GM18520 (cell line): ENCODE results near the gene RPRD1A.
"Not testable (repeated sequence)": the region's sequence is repeated elsewhere in the genome, so short reads cannot be mapped to it uniquely, and the experiment has no call there.

ENCODE experiments used
- ATAC-seq: cut with Tn5 transposase; IDR thresholded peaks from one replicate; pipeline ENCODE4 v1.9.1; 2021; ENCODE audit not compliant: unreplicated experiment

Gene RPRD1A

GRCh38 chr18:36078751-36079529 lies 11.6 kb upstream of the RPRD1A start:
- ATAC-seq, result no peak

GRCh38 chr18:36077764-36078163 lies 10.4 kb upstream of the RPRD1A start:
- not testable (repeated sequence) for ATAC-seq

GRCh38 chr18:36075862-36076587 lies 8.7 kb upstream of the RPRD1A start:
- ATAC-seq, result no peak

GRCh38 chr18:36074435-36074834 lies 7.1 kb upstream of the RPRD1A start:
- no peak for ATAC-seq

GRCh38 chr18:36073676-36074075 lies 6.3 kb upstream of the RPRD1A start:
- ATAC-seq, result no peak

- ATAC-seq, result not testable (repeated sequence)
Observed at GRCh38 chr18:36072406-36072805, 5.0 kb upstream of the RPRD1A start.

GRCh38 chr18:36066686-36067054 lies 689 bp downstream of the RPRD1A start:
- ATAC-seq, result no peak

- no peak for ATAC-seq
Observed at GRCh38 chr18:36066001-36066400, 1.4 kb downstream of the RPRD1A start.

GRCh38 chr18:36064809-36065079 lies 2.6 kb downstream of the RPRD1A start:
- not testable (repeated sequence) for ATAC-seq

- no peak for ATAC-seq
Observed at GRCh38 chr18:36064027-36064808, 3.1 kb downstream of the RPRD1A start.

- no peak for ATAC-seq
Observed at GRCh38 chr18:36058674-36059073, 8.7 kb downstream of the RPRD1A start.

GRCh38 chr18:36051760-36052159 lies 15.6 kb downstream of the RPRD1A start:
- no peak for ATAC-seq

GRCh38 chr18:36050479-36050878 lies 16.9 kb downstream of the RPRD1A start:
- ATAC-seq, result no peak

GRCh38 chr18:36047521-36047920 lies 19.8 kb downstream of the RPRD1A start:
- ATAC-seq, result no peak

GRCh38 chr18:36046898-36047297 lies 20.5 kb downstream of the RPRD1A start:
- ATAC-seq, result no peak

GRCh38 chr18:36045241-36045991 lies 21.9 kb downstream of the RPRD1A start:
- ATAC-seq, result no peak

GRCh38 chr18:36043153-36043552 lies 24.2 kb downstream of the RPRD1A start:
- ATAC-seq, result no peak

- no peak for ATAC-seq
Observed at GRCh38 chr18:36041146-36041545, 26.2 kb downstream of the RPRD1A start.

- ATAC-seq, result no peak
Observed at GRCh38 chr18:36038102-36038663, 29.2 kb downstream of the RPRD1A start.

GRCh38 chr18:36035253-36035652 lies 32.1 kb downstream of the RPRD1A start:
- ATAC-seq, result no peak
